HG02885 (cell line): ENCODE results near the gene ABHD6.
"Not testable (repeated sequence)": the region's sequence is repeated elsewhere in the genome, so short reads cannot be mapped to it uniquely, and the experiment has no call there.

Experiments used
- ATAC-seq: cut with Tn5 transposase; IDR thresholded peaks from one replicate; pipeline ENCODE4 v1.9.1; 2021; ENCODE audit warnings: mild to moderate bottlenecking; ENCODE audit not compliant: unreplicated experiment, poor library complexity

Gene ABHD6

DNA sequence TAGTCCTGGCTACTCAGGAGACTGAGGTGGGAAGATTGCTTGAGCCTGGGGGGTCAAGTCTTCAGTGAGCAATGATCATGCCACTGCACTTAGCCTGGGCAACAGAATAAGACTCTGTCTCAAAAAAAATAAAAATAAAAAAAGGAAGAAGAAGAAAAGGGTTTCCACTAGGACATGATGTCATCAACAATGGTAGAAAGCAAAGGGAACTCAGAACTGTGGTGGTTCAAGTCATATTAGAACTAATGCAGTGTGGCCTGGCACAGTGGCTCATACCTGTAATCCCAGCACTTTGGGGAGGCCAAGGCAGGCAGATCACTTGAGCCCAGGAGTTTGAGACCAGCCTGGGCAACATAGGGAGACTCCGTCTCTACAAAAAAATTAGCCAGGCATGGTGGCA is 30.0 kb downstream of the ABHD6 start:
- not testable (repeated sequence) for ATAC-seq

DNA sequence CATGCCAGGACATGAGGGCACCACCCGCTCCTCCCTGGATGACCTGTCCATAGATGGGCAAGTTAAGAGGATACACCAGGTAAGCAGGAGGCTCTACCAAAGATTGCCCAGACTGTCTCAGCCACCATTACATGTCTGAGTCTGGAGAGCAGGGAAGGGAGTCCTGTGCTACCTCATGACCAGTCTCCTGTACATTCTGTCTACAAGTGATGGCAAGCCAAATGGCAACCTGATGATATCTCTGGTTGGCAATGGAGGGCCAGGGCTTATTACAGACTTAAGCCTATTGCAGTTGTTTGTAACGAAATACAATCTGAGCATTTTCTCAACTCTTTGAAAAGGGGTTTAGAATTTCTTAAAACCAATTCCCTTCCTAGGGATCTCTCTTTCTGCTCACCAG is 31.8 kb downstream of the ABHD6 start:
- ATAC-seq: no peak

DNA sequence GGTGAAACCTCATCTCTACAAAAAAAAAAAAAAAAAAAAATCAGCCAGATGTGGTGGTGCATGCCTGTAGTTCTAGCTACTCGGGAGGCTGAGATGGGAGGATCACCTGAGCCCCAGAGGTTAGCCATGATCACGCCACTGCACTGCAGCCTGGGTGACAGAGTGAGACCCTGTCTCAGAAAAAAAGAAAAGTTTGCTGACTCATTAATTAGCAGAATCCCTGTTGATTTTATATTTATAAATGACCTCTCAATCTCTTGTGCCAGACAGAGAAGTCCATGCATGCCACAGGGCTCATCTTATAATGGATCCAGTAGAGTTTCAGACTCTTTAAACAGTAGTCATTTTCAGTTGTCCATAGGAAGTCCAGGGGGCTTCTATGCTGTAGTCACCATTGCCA is 32.9 kb downstream of the ABHD6 start:
- ATAC-seq: no peak

DNA sequence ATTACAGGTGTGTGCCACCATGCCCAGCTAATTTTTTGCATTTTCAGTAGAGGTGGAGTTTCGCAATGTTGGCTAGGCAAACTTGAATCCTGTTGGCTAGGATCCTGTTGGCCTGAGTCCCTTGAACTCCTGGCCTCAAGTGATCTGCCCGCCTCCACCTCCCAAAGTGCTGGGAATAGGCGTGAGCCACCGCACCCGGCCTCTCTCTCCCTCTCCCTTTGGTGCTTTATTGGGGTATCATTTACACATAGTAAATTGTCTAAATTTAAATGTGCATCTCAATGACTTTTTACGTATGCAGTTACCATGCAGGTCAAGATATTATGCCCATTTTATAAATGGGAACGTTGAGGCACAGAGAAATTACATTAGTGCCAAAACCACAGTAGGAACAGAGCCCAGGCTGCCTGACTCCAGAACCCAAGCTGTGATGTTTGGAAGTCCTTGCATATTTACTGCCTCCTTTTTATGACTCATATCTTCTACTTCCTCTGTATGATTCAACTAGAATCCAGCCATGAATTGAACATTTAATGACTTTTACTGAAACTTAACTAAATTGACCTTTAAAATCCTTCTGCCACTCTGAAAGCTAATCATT is 34.4 kb downstream of the ABHD6 start:
- no peak for ATAC-seq

DNA sequence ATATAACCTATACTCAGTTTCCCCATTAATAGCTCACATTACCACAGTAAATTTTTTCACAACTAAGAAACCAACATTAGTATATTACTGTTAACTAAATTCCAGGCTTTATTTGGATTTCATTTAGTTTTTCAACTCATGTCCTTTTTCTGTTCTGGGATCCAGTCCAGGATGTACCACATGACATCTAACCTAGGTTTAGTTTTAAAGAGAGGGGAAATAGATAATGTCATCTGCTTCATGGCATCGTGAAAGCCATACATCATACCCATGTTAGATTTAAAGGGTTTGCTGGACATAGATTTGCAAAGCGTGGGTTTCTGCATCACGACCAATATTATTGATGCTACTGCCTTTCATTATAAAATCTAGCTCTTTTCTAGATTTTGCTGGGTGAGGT is 35.3 kb downstream of the ABHD6 start:
- no peak for ATAC-seq

DNA sequence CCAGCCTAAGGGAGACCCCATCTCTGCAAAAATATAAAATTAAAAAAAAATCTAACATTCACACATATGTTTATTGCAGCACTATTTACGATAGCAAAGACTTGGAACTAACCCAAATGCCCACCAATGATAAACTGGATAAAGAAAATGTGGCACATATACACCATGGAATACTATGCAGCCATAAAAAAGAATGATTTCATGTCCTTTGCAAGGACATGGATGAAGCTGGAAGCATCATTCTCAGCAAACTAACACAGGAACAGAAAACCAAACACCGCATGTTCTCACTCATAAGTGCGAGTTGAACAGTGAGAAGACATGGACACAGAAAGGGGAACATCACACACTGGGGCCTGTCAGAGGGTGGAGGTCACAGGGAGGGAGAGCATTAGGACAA is 35.8 kb downstream of the ABHD6 start:
- not testable (repeated sequence) for ATAC-seq

DNA sequence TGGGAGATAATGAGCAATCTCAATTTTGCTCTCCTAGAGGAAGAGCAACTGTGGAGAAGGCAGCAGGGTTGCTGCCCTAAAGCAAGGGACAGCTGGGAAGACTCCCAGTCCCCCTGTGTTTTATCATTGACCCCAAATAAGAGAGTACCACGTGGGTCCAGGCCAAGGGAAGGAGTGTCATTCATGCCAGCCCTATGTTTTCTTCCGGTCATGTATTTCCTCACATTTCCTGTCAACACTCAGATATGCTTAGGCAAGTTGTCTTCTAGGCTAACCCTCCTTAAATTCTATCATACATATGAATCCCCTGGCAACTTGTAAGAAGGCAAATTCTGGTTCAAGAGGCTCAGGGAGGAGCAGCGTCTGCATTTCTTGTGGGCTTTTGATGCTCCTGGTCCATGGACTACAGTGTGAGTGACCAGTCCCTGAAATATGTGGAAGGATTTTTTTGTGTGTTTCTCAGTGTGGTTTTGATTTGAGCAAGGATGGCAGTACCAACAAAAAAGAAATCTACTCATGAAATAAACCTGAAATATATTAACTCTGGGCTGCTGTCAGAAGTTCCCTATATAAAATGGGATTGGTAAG is 36.5 kb downstream of the ABHD6 start:
- ATAC-seq: no peak

DNA sequence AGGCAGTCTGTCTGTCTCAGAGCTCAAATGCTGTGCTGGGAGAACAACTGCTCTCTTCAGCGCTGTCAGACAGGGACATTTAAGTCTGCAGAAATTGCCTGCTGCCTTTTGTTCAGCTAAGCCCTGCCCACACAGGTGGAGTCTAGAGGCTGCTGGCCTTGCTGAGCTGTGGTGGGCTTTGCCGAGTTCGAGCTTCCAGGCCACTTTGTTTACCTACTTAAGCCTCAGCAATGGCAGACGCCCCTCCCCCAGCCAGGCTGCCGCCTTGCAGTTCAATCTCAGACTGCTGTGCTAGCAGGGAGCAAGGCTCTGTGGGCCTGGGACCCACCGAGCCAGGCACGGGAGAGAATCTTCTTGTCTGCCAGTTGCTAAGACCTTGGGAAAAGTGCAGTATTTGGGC is 43.5 kb downstream of the ABHD6 start:
- no peak for ATAC-seq

DNA sequence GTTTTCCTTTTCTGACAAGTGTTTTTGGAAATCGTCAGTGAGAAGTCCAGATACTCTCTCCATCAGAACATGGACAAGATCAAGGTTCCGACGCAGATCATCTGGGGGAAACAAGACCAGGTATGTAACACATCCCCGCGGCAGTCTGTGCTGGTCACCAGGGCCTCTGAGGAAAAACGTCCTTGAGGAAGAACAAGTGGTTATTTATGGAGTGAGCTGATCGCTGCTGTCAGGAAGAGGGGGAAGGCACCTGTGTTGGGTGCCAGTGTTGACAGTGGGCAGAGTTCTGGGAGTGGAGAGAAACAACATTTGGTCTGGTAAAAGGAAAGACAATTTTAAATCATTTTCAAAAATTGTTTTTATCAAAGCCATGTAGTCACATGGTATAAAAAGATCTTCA is 47.7 kb downstream of the ABHD6 start:
- no peak for ATAC-seq

DNA sequence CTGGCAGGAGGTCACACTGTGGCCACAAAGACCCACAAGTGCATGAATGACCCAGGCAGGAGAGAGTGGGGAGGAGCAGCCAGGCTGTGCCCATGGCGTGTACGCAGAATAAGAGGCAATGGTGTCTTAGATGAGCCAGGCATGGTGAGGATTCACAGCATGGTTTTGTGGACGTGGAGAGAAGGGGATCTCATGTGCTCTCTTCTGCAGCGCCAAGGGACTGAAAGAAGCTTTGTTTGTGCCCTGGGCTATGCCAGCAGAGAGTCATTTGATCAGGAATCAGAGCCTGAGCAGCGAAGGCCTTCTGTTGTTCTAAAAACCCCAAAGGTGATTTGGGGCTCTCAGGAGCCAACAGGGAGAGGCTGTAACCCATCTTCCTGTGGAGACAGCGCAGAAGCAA is 49.8 kb downstream of the ABHD6 start:
- no peak for ATAC-seq

DNA sequence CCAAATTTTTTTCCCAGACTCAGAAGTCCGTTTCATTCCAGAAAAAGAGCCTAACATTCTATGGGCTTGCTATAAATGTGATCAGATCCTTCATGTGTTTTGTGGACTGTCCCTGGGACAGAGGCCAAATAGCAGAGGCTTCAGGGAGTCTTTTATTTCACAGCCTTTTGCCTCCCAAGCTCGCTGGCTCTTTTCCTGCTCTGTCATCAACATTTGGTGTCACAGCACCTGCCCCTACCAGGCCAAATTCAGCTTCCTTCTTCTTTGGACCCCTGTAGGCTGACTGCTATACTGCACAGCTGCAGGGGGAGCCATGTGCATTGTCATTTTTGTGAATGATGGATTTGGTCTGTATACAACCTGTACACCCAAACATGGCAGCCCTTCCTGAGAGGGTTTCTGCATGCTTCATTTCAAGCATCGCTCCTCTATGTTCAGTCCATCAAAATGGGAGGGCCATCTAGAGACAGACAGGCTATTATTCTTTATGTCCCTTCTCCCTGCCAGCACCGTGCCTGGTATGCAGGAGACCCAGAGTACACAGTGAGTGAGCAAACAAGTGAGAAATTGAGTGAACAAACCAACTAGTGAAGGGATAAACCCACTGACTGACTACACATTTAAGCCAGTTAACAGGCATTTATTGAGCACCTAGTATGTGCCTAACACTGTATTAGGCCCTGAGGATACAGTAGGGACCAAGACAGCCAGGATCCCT is 50.6 kb downstream of the ABHD6 start:
- no peak for ATAC-seq

DNA sequence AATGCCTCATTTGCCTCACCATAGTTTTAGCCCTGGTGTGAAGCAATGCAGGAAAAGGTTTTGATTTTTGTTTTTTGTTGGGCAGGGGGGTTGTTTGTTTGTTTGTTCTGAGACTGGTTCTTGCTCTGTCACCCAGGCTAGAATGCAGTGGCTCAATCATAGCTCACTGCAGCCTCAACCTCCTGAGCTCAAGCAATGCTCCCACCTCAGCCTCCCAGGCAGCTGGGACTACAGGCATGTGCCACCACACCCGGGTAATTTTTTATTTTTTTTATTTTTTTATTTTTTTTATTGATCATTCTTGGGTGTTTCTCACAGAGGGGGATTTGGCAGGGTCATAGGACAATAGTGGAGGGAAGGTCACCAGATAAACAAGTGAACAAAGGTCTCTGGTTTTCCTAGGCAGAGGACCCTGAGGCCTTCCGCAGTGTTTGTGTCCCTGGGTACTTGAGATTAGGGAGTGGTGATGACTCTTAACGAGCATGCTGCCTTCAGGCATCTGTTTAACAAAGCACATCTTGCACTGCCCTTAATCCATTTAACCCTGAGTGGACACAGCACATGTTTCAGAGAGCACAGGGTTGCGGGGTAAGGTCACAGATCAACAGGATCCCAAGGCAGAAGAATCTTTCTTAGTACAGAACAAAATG is 51.5 kb downstream of the ABHD6 start:
- not testable (repeated sequence) for ATAC-seq

DNA sequence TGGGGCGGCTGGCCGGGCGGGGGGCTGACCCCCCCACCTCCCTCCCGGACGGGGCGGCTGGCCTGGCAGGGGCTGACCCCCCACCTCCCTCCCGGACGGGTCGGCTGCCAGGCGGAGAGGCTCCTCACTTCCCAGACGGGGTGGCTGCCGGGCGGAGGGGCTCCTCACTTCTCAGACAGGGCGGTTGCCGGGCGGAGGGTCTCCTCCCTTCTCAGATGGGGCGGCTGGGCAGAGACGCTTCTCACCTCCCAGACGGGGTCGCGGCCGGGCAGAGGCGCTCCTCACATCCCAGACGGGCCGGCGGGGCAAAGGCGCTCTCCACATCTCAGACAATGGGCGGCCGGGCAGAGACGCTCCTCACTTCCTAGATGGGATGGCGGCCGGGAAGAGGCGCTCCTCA is 52.9 kb downstream of the ABHD6 start:
- not testable (repeated sequence) for ATAC-seq

DNA sequence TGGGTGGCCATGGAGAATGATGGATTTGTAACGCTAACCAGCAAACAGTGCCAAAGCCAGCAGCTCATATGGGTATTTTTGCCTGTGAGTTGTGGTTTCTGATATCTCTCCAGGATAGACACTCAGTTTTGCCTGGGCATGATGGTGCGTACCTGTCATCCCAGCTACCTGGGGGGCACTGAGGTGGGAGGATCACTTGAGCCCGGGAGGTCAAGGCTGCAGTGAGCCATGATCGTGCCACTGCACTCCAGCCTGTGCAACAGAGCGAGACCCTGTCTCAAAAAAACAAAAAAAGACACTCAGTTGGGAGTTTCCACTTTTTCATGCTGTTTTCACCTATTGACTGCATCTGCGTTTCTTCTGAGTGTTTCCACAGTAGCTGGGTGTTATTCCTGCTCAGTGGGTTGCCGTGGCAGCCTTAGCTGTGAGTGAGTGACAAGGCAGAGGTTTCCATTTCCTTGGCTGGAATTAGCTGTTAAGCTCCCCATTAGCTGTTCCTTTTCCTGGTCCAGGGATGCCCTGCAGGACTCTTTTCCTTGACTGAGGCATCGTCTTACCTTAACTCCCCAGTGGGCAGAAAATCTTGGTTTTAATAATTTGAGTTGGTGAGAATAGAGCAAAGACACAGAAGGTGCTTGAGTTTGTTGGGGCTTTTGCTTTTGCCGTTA is 54.2 kb downstream of the ABHD6 start:
- ATAC-seq: no peak

DNA sequence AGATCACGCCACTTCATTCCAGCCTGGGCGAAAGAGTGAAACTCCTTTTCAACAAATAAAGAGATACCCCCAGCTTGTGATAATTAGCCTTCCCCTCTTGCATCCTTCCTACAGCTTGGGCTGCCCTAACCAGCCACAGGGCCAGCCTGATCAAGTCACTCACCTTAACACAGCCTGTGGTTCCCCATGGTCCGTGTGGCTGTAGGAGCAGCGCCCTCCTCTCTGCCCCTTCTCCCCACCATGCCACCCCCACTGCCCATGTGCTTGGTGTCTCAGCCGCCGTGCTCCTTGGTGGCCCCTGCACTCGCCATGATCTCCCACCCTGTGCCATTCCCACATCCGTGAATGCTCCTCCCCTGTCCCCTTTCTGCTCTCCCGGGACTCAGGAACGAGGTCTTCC is 55.3 kb downstream of the ABHD6 start:
- no peak for ATAC-seq

DNA sequence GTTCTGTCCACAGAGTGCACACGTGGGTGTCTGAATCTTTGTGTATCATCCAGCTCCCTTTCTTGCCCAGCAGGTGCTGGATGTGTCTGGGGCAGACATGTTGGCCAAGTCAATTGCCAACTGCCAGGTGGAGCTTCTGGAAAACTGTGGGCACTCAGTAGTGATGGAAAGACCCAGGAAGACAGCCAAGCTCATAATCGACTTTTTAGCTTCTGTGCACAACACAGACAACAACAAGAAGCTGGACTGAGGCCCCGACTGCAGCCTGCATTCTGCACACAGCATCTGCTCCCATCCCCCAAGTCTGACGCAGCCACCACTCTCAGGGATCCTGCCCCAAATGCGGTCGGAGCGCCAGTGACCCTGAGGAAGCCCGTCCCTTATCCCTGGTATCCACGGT is 55.9 kb downstream of the ABHD6 start:
- ATAC-seq: no peak

DNA sequence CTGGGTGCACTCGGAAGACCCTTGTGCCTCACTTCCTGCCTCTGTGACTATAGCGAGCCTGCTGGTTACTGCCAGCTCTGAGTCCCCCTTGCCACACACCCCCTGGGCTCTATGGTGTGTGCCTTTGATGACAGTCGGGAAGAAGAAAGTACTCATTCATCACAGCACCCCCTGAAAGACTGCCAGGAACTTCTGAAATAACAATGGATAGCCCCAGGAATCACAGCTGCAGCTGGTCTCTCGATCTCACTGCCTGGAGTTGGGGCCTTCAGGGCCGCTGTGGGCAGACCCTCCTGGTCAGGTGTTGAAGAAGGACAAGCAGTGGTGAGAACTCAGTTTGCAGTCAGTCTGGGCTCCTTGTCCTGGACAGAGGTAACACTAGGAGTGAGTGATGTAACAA is 58.7 kb downstream of the ABHD6 start:
- no peak for ATAC-seq

DNA sequence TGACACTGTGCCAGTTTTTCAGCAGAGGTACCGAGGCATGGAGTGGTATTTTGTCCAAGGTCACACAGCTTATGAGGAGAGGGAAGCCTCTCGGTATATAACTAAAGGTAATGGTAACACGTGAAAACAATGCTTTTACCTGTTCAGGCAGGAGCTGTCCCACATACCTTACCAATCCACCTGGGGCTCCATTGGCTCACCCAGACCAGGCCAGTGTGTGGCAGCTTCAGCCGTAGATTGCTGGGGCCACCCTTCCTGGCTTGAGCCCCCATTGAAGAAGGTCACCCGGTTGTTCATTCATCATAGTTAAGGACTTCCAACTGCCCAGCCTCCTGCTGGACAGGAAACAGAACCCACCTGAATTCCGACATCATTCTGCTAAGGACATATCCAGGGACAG is 59.3 kb downstream of the ABHD6 start:
- ATAC-seq: no peak

DNA sequence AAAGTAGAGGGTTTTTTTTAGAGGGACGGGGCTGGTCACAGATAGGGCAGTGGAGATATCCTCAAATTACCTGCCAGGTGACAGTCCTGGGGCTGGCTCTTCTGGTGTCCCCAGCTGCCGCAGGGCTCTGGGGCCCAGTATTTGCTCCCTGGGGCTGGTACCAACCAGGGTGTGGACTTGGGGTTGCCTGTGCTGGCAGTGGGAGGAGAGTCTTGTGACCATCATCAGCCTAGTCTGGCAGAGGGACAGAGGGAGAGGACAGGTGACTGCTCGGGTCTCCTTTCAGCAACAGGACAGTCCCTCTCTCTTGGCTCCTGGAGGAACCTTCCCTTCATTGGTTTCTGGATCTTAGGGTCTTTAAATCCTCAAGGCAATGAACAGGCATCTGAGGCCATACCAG is 60.6 kb downstream of the ABHD6 start:
- no peak for ATAC-seq

DNA sequence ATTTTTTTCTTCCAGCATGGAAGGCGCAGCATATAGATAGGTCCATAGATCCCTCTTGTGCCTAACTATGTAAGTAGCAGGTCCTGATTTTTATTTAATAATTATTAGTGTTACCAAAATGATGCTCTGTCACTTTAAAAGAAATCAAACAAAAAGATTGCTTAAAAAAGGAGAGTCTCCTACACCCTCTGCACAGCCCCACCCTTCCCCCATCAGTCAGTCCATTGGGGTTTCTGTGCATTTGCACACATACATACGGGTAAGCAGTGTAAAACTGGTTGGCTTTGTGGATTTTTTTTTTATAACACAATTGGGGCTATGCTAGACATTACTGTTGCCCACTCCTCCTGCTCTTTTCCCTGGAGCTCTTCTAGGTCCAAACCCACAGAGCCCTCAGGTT is 61.5 kb downstream of the ABHD6 start:
- no peak for ATAC-seq
